HEK293 (cell line): ENCODE data around the gene SEMA4B.
A peak's percentile ranks its signal among the peaks of the same experiment; 100 is the strongest.

Experiments used
- CTCF ChIA-PET: fragments of 350-600 bp; formaldehyde crosslinking; extraction: SDS; loops from one replicate; lab custom pipeline; 2021; ENCODE audit warnings: antibody characterized with exemption; lab: Yijun Ruan, JAX
- POLR2A ChIA-PET: fragments of 300-600 bp; formaldehyde crosslinking; extraction: SDS; loops from one replicate; lab custom pipeline; 2020; ENCODE audit warnings: antibody characterized with exemption, inconsistent platforms; lab: Yijun Ruan, JAX
- H3K27ac ChIP-seq: fragments of 200-500 bp; sonication (Bioruptor generic); 2 replicates; pipeline ENCODE4 v1.5.1; 2014; ENCODE audit warnings: low read depth, low read length, control low read depth, inconsistent platforms; ENCODE audit errors: extremely low read depth
- H3K36me3 ChIP-seq, 2 experiments: fragments of 200-500 bp in 1 of 2; sonication (Bioruptor generic) in 1 of 2; 1 replicate in 1 of 2; 2 replicates in 1 of 2; pipeline ENCODE4 v1.5.1; 2014 to 2017; ENCODE audit warnings: inconsistent platforms in 2 of 2, low read length in 2 of 2; ENCODE audit not compliant: control insufficient read depth in 2 of 2, insufficient read depth in 1 of 2
- H3K4me1 ChIP-seq: fragments of 200-500 bp; sonication (Bioruptor generic); 2 replicates; pipeline ENCODE4 v1.5.1; 2014; ENCODE audit warnings: mild to moderate bottlenecking, low read length, inconsistent platforms; ENCODE audit not compliant: control insufficient read depth, insufficient read depth
- H3K4me3 ChIP-seq: 2 replicates; pipeline ENCODE4 v1.5.1; 2011; ENCODE audit warnings: low read depth, mild to moderate bottlenecking, control low read depth, low read length, moderate library complexity
- H3K9me3 ChIP-seq: fragments of 200-500 bp; sonication (Bioruptor generic); 2 replicates; pipeline ENCODE4 v1.5.1; 2014; ENCODE audit warnings: low read depth, low read length, inconsistent platforms; ENCODE audit not compliant: control insufficient read depth, insufficient read depth
- BCL11B ChIP-seq: fragments of 450-650 bp; formaldehyde crosslinking; IDR thresholded peaks from 2 replicates; pipeline ENCODE4 v1.5.1; 2016; ENCODE audit warnings: low read depth, missing biosample characterization, missing genetic modification characterization
- PRDM1 ChIP-seq: fragments of 450-650 bp; formaldehyde crosslinking; IDR thresholded peaks from 2 replicates; pipeline ENCODE4; 2016; ENCODE audit warnings: missing biosample characterization, missing genetic modification characterization
- REPIN1 ChIP-seq: fragments of 450-650 bp; formaldehyde crosslinking; IDR thresholded peaks from 2 replicates; pipeline ENCODE4 v1.5.1; 2017; ENCODE audit warnings: missing biosample characterization, missing genetic modification characterization, low read depth
- WT1 ChIP-seq: fragments of 450-650 bp; formaldehyde crosslinking; IDR thresholded peaks from 2 replicates; pipeline ENCODE4 v1.5.1; 2016; ENCODE audit warnings: missing biosample characterization, missing genetic modification characterization
- YY2 ChIP-seq: fragments of 450-650 bp; formaldehyde crosslinking; IDR thresholded peaks from 2 replicates; pipeline ENCODE4 v1.5.1; 2016; ENCODE audit warnings: missing biosample characterization, missing genetic modification characterization
- ZBTB20 ChIP-seq: fragments of 450-650 bp; formaldehyde crosslinking; IDR thresholded peaks from 2 replicates; pipeline ENCODE4 v1.5.1; 2016; ENCODE audit warnings: missing biosample characterization, missing genetic modification characterization
- ZIC2 ChIP-seq: fragments of 450-650 bp; formaldehyde crosslinking; IDR thresholded peaks from 2 replicates; pipeline ENCODE4 v1.5.1; 2016; ENCODE audit warnings: missing biosample characterization, missing genetic modification characterization
- ZNF155 ChIP-seq: fragments of 450-650 bp; formaldehyde crosslinking; IDR thresholded peaks from 2 replicates; pipeline ENCODE4 v1.5.1; 2016; ENCODE audit warnings: missing biosample characterization, missing genetic modification characterization
- ZNF202 ChIP-seq: fragments of 450-650 bp; formaldehyde crosslinking; IDR thresholded peaks from 2 replicates; pipeline ENCODE4 v1.5.1; 2016; ENCODE audit warnings: missing biosample characterization, missing genetic modification characterization, borderline replicate concordance
- ZNF292 ChIP-seq: fragments of 450-650 bp; formaldehyde crosslinking; IDR thresholded peaks from 2 replicates; pipeline ENCODE4 v1.5.1; 2016; ENCODE audit warnings: low read depth, missing biosample characterization, missing genetic modification characterization, borderline replicate concordance
- ZNF530 ChIP-seq: fragments of 450-650 bp; formaldehyde crosslinking; IDR thresholded peaks from 2 replicates; pipeline ENCODE4 v1.5.1; 2016; ENCODE audit warnings: low read depth, missing biosample characterization, missing genetic modification characterization
- ZNF548 ChIP-seq: fragments of 450-650 bp; formaldehyde crosslinking; IDR thresholded peaks from 2 replicates; pipeline ENCODE4 v1.5.1; 2016; ENCODE audit warnings: missing biosample characterization, missing genetic modification characterization
- ZNF561 ChIP-seq: fragments of 450-650 bp; IDR thresholded peaks from 2 replicates; pipeline ENCODE4 v1.5.1; 2018; ENCODE audit warnings: missing biosample characterization, missing genetic modification characterization, borderline replicate concordance
- ZNF600 ChIP-seq: fragments of 450-650 bp; formaldehyde crosslinking; IDR thresholded peaks from 2 replicates; pipeline ENCODE4 v1.5.1; 2016; ENCODE audit warnings: missing biosample characterization, missing genetic modification characterization
- ZNF623 ChIP-seq: fragments of 450-650 bp; formaldehyde crosslinking; IDR thresholded peaks from 2 replicates; pipeline ENCODE4 v1.5.1; 2016; ENCODE audit warnings: missing biosample characterization, missing genetic modification characterization
- ZNF768 ChIP-seq: fragments of 450-650 bp; formaldehyde crosslinking; IDR thresholded peaks from 2 replicates; pipeline ENCODE4 v1.5.1; 2018; ENCODE audit warnings: missing biosample characterization, mild to moderate bottlenecking, missing genetic modification characterization
- TF ChIP-seq, protein P1 (sequence below): fragments of 450-650 bp; formaldehyde crosslinking; IDR thresholded peaks from 2 replicates; pipeline ENCODE4 v1.5.1; 2016; ENCODE audit warnings: missing biosample characterization, missing genetic modification characterization
- TF ChIP-seq, protein P2 (sequence below): fragments of 450-650 bp; formaldehyde crosslinking; IDR thresholded peaks from 2 replicates; pipeline ENCODE4 v1.5.1; 2016; ENCODE audit warnings: missing biosample characterization, missing genetic modification characterization, low read depth
- TF ChIP-seq, protein P3 (sequence below): fragments of 450-650 bp; formaldehyde crosslinking; IDR thresholded peaks from 2 replicates; pipeline ENCODE4 v1.5.1; 2016; ENCODE audit warnings: missing biosample characterization, missing genetic modification characterization
- TF ChIP-seq, protein P4 (sequence below): IDR thresholded peaks from 2 replicates; pipeline ENCODE4 v1.6.1; 2011; ENCODE audit warnings: mild to moderate bottlenecking, low read depth, low read length, borderline replicate concordance
- TF ChIP-seq, protein P5 (sequence below): fragments of 450-650 bp; formaldehyde crosslinking; IDR thresholded peaks from 2 replicates; pipeline ENCODE4 v1.5.1; 2017; ENCODE audit warnings: missing biosample characterization, mild to moderate bottlenecking, missing genetic modification characterization, moderate library complexity
- TF ChIP-seq, protein P6 (sequence below): fragments of 450-650 bp; formaldehyde crosslinking; IDR thresholded peaks from 2 replicates; pipeline ENCODE4 v1.5.1; 2017; ENCODE audit warnings: missing biosample characterization, missing genetic modification characterization

The SEMA4B gene

DNA sequence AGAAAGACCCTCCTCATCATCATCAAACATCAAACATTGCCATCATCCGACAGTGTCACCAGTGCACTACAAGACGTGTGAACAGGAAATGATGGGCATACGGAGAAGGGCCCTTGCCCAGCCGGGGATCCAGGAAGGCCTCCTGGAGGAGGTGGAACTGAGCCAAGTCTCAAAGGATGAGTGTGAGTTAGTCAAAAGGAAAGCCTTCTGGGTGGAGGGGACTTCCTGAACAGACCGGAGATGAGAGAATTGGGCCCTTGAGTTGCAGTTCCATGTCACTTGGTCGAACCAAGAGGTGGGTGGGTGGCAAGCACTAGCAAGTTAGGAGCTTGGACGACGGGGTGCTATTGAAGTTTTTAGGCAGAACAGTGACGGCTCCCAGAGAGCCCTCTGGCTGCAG, 8.5 kb downstream of the SEMA4B start:
- Histone ChIP-seq H3K9me3 (no peaks in the 10 kb centered on the region), H3K4me1 (peaks cover 12% of the 10 kb centered on the region), H3K27ac (no peak overlapping the region)
- POLR2A ChIA-PET, result no interaction called here
- TF ChIP-seq BCL11B (no peak), ZIC2 (tag by site-specific recombination) (no peak), ZNF768 (tag by site-specific recombination) (no peak), ZNF600 (tag by site-specific recombination) (0 out of 2 replicates have a peak, but pooled peaks have one; percentile 28)
- TF ChIP-seq, protein P1, sequence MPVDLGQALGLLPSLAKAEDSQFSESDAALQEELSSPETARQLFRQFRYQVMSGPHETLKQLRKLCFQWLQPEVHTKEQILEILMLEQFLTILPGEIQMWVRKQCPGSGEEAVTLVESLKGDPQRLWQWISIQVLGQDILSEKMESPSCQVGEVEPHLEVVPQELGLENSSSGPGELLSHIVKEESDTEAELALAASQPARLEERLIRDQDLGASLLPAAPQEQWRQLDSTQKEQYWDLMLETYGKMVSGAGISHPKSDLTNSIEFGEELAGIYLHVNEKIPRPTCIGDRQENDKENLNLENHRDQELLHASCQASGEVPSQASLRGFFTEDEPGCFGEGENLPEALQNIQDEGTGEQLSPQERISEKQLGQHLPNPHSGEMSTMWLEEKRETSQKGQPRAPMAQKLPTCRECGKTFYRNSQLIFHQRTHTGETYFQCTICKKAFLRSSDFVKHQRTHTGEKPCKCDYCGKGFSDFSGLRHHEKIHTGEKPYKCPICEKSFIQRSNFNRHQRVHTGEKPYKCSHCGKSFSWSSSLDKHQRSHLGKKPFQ (tag by site-specific recombination), result no peak
- TF ChIP-seq, all 188 proteins: peak for 1
- Histone ChIP-seq H3K4me3 (no peak overlapping the region), H3K36me3 (no peaks in the 10 kb centered on the region)
- CTCF ChIA-PET, result interaction anchor here (1.3 kb wide), 1 partner anchor 12 kb away, joined by 5 read pairs; no protein-coding TSS in a partner anchor

DNA sequence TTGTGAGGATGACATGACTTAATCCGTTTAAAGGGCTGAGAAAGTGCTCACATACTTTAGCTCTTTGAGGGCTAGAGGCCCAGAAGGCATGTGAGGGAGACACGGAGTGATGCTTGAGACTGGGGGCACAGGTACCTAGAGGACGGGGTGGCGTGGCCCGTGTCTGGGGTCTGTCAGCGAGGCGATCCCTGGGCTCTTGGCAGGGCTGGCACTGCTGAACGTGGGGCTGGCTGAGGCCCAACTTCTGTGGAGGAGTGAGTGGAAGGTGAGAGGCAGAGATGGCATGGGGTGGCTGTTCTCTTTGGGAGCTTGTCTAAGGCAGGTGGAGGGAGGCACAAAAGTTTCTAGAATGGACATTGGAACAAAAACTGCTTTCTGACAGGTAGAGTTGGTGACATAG, 9.5 kb downstream of the SEMA4B start:
- peaks cover 12% of the 10 kb centered on the region for H3K4me1 ChIP-seq
- no peaks in the 10 kb centered on the region; a peak in 1 of 3 replicates for H3K36me3 ChIP-seq
- no peak overlapping the region for H3K27ac ChIP-seq
- no peak overlapping the region for H3K4me3 ChIP-seq
- CTCF ChIA-PET, result no interaction called here
- TF ChIP-seq, protein P2, sequence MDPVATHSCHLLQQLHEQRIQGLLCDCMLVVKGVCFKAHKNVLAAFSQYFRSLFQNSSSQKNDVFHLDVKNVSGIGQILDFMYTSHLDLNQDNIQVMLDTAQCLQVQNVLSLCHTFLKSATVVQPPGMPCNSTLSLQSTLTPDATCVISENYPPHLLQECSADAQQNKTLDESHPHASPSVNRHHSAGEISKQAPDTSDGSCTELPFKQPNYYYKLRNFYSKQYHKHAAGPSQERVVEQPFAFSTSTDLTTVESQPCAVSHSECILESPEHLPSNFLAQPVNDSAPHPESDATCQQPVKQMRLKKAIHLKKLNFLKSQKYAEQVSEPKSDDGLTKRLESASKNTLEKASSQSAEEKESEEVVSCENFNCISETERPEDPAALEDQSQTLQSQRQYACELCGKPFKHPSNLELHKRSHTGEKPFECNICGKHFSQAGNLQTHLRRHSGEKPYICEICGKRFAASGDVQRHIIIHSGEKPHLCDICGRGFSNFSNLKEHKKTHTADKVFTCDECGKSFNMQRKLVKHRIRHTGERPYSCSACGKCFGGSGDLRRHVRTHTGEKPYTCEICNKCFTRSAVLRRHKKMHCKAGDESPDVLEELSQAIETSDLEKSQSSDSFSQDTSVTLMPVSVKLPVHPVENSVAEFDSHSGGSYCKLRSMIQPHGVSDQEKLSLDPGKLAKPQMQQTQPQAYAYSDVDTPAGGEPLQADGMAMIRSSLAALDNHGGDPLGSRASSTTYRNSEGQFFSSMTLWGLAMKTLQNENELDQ (tag by site-specific recombination), result no peak
- TF ChIP-seq ZNF155 (tag by site-specific recombination) (no peak), YY2 (tag by site-specific recombination) (no peak)
- H3K9me3 ChIP-seq, result no peaks in the 10 kb centered on the region
- POLR2A ChIA-PET, result no interaction called here

DNA sequence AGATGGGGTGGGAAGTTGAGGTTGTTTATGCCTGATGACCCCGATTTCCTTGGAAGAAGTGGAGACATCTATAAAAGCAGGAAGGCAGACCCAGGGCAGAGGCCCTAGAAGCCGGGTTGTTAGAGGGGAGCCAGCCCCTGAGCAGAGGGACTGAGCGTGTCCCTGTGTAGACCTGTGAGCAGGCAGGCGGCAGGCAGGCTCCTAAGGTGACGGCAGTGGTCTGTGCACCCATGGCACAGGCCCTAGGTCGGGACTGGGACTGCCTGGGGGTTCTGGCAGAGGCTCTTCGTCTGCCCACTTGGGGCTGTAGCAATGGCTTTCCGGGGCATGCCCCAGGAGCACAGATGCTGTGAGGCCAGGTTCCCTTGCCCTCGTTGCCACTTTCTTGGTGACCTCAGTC, 9.9 kb downstream of the SEMA4B start:
- POLR2A ChIA-PET, result no interaction called here

More for the DNA sequence above, 9.9 kb downstream of the SEMA4B start:
- TF ChIP-seq ZBTB20 (tag by site-specific recombination) (no peak), ZNF623 (tag by site-specific recombination) (no peak), ZNF202 (tag by site-specific recombination) (no peak), ZNF561 (tag by site-specific recombination) (no peak), ZNF292 (no peak), ZNF548 (no peak), ZNF530 (tag by site-specific recombination) (no peak), PRDM1 (no peak), BCL11B (no peak), WT1 (tag by site-specific recombination) (no peak), REPIN1 (tag by site-specific recombination) (no peak)
- TF ChIP-seq, protein P3, sequence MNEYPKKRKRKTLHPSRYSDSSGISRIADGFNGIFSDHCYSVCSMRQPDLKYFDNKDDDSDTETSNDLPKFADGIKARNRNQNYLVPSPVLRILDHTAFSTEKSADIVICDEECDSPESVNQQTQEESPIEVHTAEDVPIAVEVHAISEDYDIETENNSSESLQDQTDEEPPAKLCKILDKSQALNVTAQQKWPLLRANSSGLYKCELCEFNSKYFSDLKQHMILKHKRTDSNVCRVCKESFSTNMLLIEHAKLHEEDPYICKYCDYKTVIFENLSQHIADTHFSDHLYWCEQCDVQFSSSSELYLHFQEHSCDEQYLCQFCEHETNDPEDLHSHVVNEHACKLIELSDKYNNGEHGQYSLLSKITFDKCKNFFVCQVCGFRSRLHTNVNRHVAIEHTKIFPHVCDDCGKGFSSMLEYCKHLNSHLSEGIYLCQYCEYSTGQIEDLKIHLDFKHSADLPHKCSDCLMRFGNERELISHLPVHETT (tag by site-specific recombination), result no peak
- TF ChIP-seq, protein P4, sequence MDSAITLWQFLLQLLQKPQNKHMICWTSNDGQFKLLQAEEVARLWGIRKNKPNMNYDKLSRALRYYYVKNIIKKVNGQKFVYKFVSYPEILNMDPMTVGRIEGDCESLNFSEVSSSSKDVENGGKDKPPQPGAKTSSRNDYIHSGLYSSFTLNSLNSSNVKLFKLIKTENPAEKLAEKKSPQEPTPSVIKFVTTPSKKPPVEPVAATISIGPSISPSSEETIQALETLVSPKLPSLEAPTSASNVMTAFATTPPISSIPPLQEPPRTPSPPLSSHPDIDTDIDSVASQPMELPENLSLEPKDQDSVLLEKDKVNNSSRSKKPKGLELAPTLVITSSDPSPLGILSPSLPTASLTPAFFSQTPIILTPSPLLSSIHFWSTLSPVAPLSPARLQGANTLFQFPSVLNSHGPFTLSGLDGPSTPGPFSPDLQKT, result no peak
- TF ChIP-seq, protein P5, sequence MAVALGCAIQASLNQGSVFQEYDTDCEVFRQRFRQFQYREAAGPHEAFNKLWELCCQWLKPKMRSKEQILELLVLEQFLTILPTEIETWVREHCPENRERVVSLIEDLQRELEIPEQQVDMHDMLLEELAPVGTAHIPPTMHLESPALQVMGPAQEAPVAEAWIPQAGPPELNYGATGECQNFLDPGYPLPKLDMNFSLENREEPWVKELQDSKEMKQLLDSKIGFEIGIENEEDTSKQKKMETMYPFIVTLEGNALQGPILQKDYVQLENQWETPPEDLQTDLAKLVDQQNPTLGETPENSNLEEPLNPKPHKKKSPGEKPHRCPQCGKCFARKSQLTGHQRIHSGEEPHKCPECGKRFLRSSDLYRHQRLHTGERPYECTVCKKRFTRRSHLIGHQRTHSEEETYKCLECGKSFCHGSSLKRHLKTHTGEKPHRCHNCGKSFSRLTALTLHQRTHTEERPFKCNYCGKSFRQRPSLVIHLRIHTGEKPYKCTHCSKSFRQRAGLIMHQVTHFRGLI (tag by site-specific recombination), result no peak
- TF ChIP-seq, protein P6, sequence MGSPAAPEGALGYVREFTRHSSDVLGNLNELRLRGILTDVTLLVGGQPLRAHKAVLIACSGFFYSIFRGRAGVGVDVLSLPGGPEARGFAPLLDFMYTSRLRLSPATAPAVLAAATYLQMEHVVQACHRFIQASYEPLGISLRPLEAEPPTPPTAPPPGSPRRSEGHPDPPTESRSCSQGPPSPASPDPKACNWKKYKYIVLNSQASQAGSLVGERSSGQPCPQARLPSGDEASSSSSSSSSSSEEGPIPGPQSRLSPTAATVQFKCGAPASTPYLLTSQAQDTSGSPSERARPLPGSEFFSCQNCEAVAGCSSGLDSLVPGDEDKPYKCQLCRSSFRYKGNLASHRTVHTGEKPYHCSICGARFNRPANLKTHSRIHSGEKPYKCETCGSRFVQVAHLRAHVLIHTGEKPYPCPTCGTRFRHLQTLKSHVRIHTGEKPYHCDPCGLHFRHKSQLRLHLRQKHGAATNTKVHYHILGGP (tag by site-specific recombination), result no peak
- Histone ChIP-seq H3K27ac (no peak overlapping the region), H3K36me3 (no peaks in the 10 kb centered on the region; a peak in 1 of 3 replicates), H3K4me3 (no peak overlapping the region), H3K4me1 (peaks cover 12% of the 10 kb centered on the region), H3K9me3 (no peaks in the 10 kb centered on the region)
- CTCF ChIA-PET, result no interaction called here
